ENCODE data around the gene CYP3A7. TPM values are rescaled to one million over a fixed set of nuclear protein-coding genes. Genes with fewer than 3 reads are reported as not detected.
"Not testable (repeated sequence)": the region's sequence is repeated elsewhere in the genome, so short reads cannot be mapped to it uniquely, and the experiment has no call there.

The CYP3A7 gene
- total RNA-seq, 3 donors from 2014 or later: 0.39 to 0.82 TPM; not detected in 1

DNA sequence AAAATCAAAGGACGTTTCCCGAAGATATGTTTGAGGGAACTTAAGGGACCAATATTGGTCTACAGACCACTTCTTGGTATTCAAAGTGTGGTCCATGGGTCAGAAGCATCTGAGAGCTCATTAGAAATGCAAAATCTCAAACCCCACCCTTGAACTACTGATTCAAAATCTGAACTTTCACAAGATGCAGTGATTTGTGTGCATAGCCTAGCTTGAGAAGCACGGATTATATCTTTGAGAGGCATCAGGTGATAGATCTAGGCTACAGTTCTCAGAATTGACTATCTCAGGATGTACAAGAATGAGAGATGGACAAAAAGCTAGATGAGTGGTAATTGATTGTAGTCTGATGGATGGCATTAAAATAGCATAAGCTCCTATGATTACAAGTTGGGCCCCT lies 29.5 kb upstream of the CYP3A7 start:
- ATAC-seq: no peak

DNA sequence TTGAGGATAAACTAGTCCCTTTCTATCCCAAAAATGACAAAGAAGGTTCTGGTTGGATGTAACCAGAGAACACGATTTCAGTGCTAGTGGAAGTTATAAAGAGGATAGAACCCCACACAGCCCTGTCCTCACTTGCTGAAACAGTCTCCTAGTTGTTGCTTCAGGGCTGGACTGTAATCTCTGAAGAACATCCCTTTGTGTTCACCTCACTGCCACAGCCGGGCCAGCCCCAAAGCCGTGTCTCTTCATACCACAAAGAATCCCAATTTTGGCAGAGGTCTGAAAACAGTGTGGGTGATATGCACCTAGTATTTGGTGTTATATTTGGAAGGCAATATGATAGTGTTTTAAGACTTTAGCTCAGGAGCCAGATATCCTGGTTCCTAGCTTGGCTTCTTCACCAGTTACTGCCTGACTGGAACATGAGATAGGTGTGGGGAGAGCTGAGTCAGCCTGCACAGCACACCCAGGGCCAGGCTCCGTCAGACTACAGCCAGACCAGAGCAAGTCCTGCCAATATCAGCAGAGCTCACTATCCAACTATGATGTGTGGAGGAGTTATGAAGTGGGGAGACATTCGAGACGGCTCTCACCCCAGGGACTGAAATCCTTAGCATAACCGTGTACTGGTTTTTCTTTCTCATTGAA lies 27.8 kb upstream of the CYP3A7 start:
- intact Hi-C loops (cut with DNase I, micrococcal nuclease): no loop called here
- DNase-seq (no peak), ATAC-seq (peak; percentile 54)
- H3K4me3 ChIP-seq: no peak overlapping the region
- no peaks in the 10 kb centered on the region for H3K4me1 ChIP-seq (ENCODE audit: low read depth)
- no peaks in the 10 kb centered on the region for H3K9me3 ChIP-seq
- H3K36me3 ChIP-seq (ENCODE audit: low read depth): no peaks in the 10 kb centered on the region
- TF ChIP-seq, protein P1, sequence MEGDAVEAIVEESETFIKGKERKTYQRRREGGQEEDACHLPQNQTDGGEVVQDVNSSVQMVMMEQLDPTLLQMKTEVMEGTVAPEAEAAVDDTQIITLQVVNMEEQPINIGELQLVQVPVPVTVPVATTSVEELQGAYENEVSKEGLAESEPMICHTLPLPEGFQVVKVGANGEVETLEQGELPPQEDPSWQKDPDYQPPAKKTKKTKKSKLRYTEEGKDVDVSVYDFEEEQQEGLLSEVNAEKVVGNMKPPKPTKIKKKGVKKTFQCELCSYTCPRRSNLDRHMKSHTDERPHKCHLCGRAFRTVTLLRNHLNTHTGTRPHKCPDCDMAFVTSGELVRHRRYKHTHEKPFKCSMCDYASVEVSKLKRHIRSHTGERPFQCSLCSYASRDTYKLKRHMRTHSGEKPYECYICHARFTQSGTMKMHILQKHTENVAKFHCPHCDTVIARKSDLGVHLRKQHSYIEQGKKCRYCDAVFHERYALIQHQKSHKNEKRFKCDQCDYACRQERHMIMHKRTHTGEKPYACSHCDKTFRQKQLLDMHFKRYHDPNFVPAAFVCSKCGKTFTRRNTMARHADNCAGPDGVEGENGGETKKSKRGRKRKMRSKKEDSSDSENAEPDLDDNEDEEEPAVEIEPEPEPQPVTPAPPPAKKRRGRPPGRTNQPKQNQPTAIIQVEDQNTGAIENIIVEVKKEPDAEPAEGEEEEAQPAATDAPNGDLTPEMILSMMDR (IDR thresholded peaks at IDR 0.05): no peak

More for the DNA sequence above, 29.5 kb upstream of the CYP3A7 start:
- H3K9me3 ChIP-seq: no peaks in the 10 kb centered on the region
- H3K36me3 ChIP-seq (ENCODE audit: low read depth): no peaks in the 10 kb centered on the region
- H3K4me1 ChIP-seq (ENCODE audit: low read depth): no peaks in the 10 kb centered on the region
- no peak for DNase-seq
- H3K4me3 ChIP-seq: no peak overlapping the region
- TF ChIP-seq, protein P1 (IDR thresholded peaks at IDR 0.05): no peak
- intact Hi-C loops (cut with DNase I, micrococcal nuclease): no loop called here

DNA sequence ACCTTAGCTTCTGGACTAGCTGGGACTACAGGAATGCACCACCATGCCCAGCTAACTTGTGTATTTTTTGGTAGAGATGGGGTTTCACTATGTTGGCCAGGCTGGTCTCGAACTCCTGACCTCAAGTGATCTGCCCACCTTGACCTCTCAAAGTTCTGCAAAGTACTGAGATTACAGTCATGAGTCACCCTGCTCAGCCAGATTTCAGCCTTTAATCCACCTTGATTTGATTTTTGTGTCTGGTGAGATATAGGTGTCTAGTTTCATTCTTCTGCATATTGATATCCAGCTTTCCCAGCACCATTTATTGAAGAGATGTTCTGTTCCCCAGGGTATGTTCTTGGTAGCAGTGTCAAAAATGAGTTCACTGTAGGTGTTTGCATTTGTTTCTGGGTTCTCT lies 20.1 kb upstream of the CYP3A7 start:
- no peaks in the 10 kb centered on the region for H3K9me3 ChIP-seq
- DNase-seq: no peak
- no peak overlapping the region for H3K4me3 ChIP-seq
- intact Hi-C loops (cut with DNase I, micrococcal nuclease): no loop called here
- H3K4me1 ChIP-seq (ENCODE audit: low read depth): peaks cover 11% of the 10 kb centered on the region
- ATAC-seq: no peak
- TF ChIP-seq, protein P1 (IDR thresholded peaks at IDR 0.05): no peak
- no peaks in the 10 kb centered on the region for H3K36me3 ChIP-seq (ENCODE audit: low read depth)

DNA sequence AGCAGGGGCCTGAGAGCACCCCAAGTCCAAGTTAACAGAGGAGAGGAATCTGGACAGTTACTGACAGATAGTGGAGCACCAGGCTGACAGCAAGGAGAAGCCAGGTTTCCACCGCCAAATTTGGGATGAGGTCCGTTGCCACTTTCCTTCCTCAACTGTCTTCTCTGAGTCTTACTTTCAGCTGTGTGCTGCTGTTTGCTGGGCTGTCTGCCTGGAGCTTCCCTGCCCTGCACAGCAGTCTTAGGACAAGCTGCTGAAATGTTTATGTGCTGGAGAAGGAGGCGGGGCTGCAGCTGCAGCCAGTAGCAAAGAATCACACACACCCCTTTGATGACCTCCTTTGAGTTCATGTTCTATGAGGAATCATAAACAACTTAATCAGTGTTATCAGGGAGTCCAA lies 17.4 kb upstream of the CYP3A7 start:
- intact Hi-C loops (cut with DNase I, micrococcal nuclease): no loop called here
- Histone ChIP-seq H3K9me3 (no peaks in the 10 kb centered on the region), H3K36me3 (ENCODE audit: low read depth) (no peaks in the 10 kb centered on the region), H3K4me1 (ENCODE audit: low read depth) (peaks cover 11% of the 10 kb centered on the region), H3K4me3 (no peak overlapping the region)
- TF ChIP-seq, protein P1 (IDR thresholded peaks at IDR 0.05): no peak
- peak; percentile 92 for ATAC-seq
- DNase-seq: peak; percentile 66 to 81 (median 81)

DNA sequence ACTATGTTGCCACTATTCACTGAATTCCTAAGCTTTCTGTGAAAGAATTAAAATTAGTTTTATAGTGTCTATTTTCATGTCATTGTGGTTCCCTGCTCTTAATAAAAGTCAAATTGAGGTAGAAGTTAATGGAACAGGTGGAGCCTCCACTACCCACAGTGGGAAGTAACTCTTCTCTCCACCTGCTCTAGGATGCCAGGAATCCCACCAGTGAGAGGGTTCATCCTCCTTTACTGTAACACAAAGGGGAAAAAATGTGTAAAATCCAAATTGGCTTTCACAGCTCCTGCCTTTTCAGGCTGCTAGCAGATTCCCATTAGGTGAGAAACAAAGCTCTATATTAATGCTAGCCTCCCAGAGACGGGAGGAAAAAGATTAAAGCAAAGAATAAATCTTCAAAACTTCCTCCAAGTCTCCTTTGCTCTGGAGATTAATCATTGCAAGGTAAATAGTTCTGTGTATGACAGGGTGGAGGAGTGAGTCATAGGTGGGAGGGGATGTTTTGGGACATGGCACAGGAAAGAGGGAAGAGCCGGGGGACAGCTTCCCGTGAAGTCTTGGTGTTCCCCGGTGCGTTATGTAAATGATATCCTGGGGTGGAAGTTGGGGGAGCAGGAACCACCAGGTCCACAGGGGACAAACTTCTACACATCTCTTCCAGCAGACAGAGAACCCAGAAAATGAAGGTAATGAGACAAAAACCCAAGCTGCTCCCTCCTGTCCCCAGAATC lies 16.5 kb upstream of the CYP3A7 start:
- H3K36me3 ChIP-seq (ENCODE audit: low read depth); H3K9me3 ChIP-seq; H3K4me3 ChIP-seq; intact Hi-C loops (cut with DNase I, micrococcal nuclease): not testable (repeated sequence)
- H3K4me1 ChIP-seq (ENCODE audit: low read depth): peaks cover 11% of the 10 kb centered on the region
- DNase-seq: peak in 2 of 3 donors; percentile 32 to 55
- peak; percentile 94 for ATAC-seq

DNA sequence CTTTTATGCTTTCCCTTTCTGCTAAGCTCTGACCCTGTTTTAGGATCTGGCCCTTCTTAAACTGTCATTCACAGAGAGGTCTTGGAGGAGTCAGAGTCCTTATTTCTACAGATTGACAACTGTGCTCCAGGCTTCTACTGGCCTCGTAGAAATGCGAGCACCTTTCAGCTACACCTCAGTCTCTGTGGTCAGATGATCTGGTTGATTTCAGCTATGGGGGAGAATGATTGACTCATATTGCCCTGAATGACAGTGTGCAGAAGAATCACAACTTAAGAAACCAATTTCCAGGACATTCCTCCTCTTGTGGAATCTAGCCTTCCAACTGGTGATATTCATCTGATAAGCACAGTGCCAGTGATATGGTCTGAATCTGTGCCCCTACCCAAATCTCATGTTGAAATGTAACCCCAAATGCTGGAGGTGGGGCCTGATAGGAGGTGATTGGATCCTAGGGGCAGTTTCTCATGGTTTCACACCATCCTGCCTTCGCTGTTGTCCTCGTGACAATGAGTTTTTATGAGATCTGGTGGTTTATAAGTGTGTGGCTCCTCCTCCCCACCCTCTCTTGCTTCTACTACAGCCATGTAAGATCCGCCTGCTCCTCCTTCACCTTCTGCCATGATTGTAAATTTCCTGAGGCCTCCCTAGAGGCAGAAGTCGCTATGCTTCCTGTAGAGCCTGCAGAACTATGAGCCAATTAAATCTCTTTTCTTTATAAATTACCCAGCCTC lies 14.0 kb upstream of the CYP3A7 start:
- Histone ChIP-seq H3K36me3 (ENCODE audit: low read depth) (no peaks in the 10 kb centered on the region), H3K4me1 (ENCODE audit: low read depth) (peaks cover 11% of the 10 kb centered on the region), H3K4me3 (no peak overlapping the region), H3K9me3 (no peaks in the 10 kb centered on the region)
- DNase-seq (no peak), ATAC-seq (no peak)
- intact Hi-C loops (cut with DNase I, micrococcal nuclease): no loop called here
- TF ChIP-seq, protein P1 (IDR thresholded peaks at IDR 0.05): no peak

DNA sequence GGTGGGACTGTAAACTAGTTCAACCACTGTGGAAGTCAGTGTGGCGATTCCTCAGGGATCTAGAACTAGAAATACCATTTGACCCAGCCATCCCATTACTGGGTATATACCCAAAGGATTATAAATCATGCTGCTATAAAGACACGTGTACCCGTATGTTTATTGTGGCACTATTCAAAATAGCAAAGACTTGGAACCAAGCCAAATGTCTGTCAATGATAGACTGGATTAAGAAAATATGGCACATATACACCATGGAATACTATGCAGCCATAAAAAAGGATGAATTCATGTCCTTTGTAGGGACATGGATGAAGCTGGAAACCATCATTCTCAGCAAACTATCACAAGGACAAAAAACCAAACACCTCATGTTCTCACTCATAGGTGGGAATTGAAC lies 11.9 kb upstream of the CYP3A7 start:
- DNase-seq; H3K4me1 ChIP-seq (ENCODE audit: low read depth); H3K4me3 ChIP-seq; intact Hi-C loops (cut with DNase I, micrococcal nuclease); H3K36me3 ChIP-seq (ENCODE audit: low read depth); H3K9me3 ChIP-seq; ATAC-seq: not testable (repeated sequence)

DNA sequence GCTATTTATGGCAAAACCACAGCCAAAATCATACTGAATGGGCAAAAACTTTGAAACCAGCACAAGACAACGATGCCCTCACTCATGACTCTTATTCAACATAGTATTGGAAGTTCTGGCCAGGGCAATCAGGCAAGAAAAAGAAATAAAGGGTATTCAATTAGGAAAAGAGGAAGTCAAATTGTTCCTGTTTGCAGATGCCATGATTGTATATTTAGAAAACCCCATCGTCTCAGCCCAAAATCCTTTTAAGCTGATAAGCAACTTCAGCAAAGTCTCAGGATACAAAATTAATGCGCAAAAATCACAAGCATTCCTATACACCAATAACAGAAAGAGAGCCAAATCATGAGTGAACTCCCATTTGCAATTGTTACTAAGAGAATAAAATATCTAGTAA lies 10.4 kb upstream of the CYP3A7 start:
- intact Hi-C loops (cut with DNase I, micrococcal nuclease); ATAC-seq; H3K36me3 ChIP-seq (ENCODE audit: low read depth); H3K4me1 ChIP-seq (ENCODE audit: low read depth); H3K9me3 ChIP-seq; DNase-seq; H3K4me3 ChIP-seq: not testable (repeated sequence)

Measured in mucosa of descending colon (tissue), 3 donors.